Measurements from ENCODE around the gene GPC5. TPM values are rescaled to one million over a fixed set of nuclear protein-coding genes. Genes with fewer than 3 reads are reported as not detected.
"Not testable (repeated sequence)": the region's sequence is repeated elsewhere in the genome, so short reads cannot be mapped to it uniquely, and the experiment has no call there.

Gene GPC5
- total RNA-seq, 1 donor from 2014 or later: 0.28 TPM

DNA sequence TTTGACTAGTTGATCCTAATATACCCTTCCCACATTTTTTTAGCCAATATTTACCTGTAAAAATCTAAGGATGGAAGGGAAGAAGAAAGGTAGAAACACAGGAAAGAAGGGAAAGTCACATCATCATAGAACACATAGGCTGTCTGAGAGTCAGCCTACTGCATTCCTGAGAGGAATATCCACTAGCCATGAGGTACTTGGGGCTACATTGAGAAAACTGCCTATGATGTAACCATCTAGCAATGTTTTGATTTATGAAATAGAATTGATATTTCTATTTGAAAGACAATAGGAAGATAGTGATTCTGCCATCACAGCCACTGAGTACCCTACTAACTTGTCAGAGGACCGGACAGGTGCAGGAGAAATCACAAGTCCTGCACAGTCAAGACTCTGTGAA, 873.8 kb downstream of the GPC5 start:
- H3K36me3 Mint-ChIP-seq (ENCODE audit: low read depth): no peaks in the 10 kb centered on the region
- DNase-seq (ENCODE audit: low read depth, low spot score): no peak
- no peak overlapping the region for H3K27ac Mint-ChIP-seq (ENCODE audit: unreplicated experiment)
- no peaks in the 10 kb centered on the region for H3K4me1 Mint-ChIP-seq
- H3K4me3 Mint-ChIP-seq: no peak overlapping the region
- no peaks in the 10 kb centered on the region for H3K9me3 Mint-ChIP-seq
- H3K27me3 Mint-ChIP-seq (ENCODE audit: low read depth): no peaks in the 10 kb centered on the region
- TF ChIP-seq, protein P1, sequence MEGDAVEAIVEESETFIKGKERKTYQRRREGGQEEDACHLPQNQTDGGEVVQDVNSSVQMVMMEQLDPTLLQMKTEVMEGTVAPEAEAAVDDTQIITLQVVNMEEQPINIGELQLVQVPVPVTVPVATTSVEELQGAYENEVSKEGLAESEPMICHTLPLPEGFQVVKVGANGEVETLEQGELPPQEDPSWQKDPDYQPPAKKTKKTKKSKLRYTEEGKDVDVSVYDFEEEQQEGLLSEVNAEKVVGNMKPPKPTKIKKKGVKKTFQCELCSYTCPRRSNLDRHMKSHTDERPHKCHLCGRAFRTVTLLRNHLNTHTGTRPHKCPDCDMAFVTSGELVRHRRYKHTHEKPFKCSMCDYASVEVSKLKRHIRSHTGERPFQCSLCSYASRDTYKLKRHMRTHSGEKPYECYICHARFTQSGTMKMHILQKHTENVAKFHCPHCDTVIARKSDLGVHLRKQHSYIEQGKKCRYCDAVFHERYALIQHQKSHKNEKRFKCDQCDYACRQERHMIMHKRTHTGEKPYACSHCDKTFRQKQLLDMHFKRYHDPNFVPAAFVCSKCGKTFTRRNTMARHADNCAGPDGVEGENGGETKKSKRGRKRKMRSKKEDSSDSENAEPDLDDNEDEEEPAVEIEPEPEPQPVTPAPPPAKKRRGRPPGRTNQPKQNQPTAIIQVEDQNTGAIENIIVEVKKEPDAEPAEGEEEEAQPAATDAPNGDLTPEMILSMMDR (conservative IDR thresholded peaks at IDR 0.05): no peak

DNA sequence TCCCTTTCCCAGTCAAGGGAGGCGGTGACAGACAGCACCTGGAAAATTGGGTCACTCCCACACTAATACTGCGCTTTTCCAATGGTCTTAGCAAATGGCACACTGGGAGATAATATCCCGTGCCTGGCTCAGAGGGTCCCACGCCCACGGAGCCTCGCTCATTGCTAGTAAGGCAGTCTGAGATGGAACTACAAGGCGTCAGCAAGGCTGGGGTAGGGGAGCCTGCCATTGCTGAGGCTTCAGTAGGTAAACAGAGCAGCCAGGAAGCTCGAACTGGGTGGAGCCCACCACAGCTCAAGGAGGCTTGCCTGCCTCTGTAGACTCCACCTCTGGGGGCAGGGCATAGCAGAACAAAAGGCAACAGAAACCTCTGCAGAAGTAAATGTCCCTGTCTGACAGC, 882.6 kb downstream of the GPC5 start:
- H3K27me3 Mint-ChIP-seq (ENCODE audit: low read depth); DNase-seq (ENCODE audit: low read depth, low spot score); H3K36me3 Mint-ChIP-seq (ENCODE audit: low read depth); H3K9me3 Mint-ChIP-seq; H3K4me1 Mint-ChIP-seq; H3K4me3 Mint-ChIP-seq; H3K27ac Mint-ChIP-seq (ENCODE audit: unreplicated experiment): not testable (repeated sequence)

DNA sequence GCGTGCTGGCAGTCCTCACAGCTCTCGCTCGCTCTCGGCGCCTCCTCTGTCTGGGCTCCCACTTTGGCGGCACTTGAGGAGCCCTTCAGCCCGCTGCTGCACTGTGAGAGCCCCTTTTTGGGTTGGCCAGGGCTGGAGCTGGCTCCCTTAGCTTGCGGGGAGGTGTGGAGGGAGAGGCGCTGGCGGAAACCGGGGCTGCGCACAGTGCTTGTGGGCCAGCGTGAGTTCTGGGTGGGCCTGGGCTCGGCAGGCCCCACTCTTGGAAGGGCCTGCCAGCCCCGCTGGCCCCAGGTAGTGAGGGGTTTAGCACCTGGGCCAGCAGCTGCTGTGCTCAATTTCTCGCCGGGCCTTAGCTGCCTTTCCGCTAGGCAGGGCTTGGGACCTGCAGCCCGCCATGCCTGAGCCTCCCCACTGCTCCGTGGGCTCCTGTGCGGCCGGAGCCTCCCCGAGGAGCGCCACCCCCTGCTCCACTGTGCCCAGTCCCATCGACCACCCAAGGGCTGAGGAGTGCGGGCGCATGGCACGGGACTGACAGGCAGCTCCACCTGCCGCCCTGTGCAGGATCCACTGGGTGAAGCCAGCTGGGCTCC, 892.4 kb downstream of the GPC5 start:
- H3K9me3 Mint-ChIP-seq: peaks cover 13% of the 10 kb centered on the region
- H3K4me3 Mint-ChIP-seq; H3K27me3 Mint-ChIP-seq (ENCODE audit: low read depth); H3K36me3 Mint-ChIP-seq (ENCODE audit: low read depth); H3K27ac Mint-ChIP-seq (ENCODE audit: unreplicated experiment); H3K4me1 Mint-ChIP-seq; DNase-seq (ENCODE audit: low read depth, low spot score): not testable (repeated sequence)

DNA sequence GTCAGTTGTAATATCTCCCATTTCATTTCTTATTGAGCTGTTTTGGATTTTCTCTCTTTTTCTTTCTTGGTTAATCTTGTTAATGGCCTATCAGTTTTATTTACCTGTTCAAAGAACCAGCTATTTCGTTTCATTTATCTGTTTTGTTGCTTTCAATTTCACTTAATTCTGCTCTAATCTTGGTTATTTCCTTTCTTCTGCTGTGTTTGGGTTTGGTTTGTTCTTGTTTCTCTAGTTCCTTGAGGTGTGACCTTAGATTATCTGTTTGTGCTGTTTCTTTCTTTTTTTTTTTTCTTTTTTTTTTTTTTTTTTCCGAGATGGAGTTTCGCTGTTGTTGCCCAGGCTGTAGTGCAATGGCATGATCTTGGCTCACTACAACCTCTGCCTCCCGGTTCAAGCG, 896.1 kb downstream of the GPC5 start:
- H3K27me3 Mint-ChIP-seq (ENCODE audit: low read depth); DNase-seq (ENCODE audit: low read depth, low spot score); H3K36me3 Mint-ChIP-seq (ENCODE audit: low read depth); H3K4me1 Mint-ChIP-seq; H3K27ac Mint-ChIP-seq (ENCODE audit: unreplicated experiment); H3K4me3 Mint-ChIP-seq: not testable (repeated sequence)
- peaks cover 16% of the 10 kb centered on the region for H3K9me3 Mint-ChIP-seq

DNA sequence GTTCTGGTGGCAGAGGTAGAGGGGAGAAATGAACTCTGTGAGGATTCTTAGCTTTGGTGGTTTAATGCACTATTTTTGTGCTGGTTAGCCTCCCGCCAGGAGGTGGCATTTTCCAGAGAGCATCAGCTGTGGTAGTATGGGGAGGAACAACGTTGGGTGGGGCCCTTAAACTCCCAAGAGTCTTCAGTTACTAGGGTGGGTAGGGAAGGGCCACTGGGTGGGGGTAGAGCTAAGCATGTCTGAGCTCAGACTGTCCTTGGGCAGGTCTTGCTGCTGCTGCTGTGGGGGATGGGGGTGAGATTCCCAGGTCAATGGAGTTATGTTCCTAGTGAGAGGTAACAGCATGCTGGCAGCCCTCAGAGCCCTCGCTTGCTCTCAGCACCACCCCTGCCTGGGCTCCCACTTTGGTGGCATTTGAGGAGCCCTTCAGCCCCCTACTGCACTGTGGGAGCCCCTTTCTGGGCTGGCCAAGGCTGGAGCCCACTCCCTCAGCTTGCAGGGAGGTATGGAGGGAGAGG, 897.8 kb downstream of the GPC5 start:
- H3K9me3 Mint-ChIP-seq: peaks cover 13% of the 10 kb centered on the region
- H3K27me3 Mint-ChIP-seq (ENCODE audit: low read depth); DNase-seq (ENCODE audit: low read depth, low spot score): not testable (repeated sequence)

DNA sequence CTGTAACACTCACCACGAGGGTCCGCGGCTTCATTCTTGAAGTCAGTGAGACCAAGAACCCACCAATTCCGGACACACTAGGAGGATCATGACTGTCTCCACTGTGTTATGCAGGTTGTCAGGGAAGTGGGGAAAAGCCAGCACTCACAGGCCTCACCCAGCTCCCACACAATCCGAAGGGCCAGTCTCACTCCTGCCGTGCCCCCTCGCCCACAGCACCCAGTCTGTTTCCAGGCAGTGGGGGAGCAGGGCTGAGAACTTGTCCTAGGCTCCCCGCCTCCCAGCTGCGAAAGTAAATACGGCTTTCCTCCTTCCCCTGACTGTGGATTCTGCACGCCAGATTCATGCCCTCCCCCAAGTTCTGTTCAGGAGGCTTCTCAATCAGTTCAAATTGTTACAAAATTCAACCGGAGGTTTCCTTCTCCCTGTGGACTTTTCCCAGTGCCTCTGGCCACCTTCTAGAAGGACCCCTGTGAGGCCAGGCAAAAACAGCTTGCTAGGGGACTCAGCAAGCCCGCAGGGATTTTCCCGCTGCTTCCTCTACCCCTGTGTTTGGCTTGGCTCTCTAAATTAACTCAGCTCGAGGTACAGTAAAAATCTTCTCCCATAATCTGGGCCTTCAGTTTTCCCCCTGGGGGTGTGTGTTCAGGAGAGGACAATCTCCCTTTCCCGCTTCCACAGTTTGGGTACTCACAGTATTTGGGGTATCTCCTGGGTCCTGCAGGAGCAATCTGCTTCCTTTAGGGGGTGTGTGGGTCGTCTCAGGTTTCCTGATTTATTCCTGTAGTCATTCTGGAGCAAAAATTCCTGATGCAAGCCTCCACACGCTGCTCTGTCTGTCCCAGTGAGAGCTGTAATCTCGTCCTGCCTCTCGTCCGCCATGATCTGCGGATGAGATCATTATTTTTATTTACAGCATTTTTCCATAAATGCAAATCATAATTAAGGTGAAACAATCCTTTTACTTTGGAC, 899.8 kb downstream of the GPC5 start:
- no peaks in the 10 kb centered on the region for H3K4me1 Mint-ChIP-seq
- no peak overlapping the region for H3K4me3 Mint-ChIP-seq
- peaks cover 6% of the 10 kb centered on the region for H3K9me3 Mint-ChIP-seq
- H3K36me3 Mint-ChIP-seq (ENCODE audit: low read depth): peaks cover 5% of the 10 kb centered on the region
- no peak for DNase-seq (ENCODE audit: low read depth, low spot score)
- TF ChIP-seq, protein P1 (conservative IDR thresholded peaks at IDR 0.05): no peak
- H3K27ac Mint-ChIP-seq (ENCODE audit: unreplicated experiment): peak overlapping the region; percentile 35
- H3K27me3 Mint-ChIP-seq (ENCODE audit: low read depth): no peaks in the 10 kb centered on the region

More for the DNA sequence above, 897.8 kb downstream of the GPC5 start:
- H3K36me3 Mint-ChIP-seq (ENCODE audit: low read depth); H3K4me1 Mint-ChIP-seq; H3K4me3 Mint-ChIP-seq; H3K27ac Mint-ChIP-seq (ENCODE audit: unreplicated experiment): not testable (repeated sequence)

DNA sequence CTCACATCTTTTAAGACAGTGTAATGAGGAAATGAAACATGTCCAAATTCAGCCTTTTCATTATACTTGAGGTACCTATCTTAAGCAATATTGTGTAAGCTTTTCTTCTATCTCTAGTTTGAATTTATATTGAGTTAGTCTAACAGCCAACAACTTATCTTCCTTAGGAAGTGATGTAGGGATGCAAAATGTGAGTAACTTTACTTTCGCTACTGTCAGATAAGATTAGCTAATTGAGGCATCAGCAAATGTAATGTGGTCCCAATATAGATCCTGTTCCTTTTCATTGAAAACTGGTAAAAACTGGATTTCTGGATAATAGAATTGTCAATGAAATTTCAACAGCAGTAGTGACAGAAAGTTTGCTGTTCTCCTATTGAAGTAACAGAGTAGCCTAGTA, 902.2 kb downstream of the GPC5 start:
- H3K36me3 Mint-ChIP-seq (ENCODE audit: low read depth): peaks cover 5% of the 10 kb centered on the region
- DNase-seq (ENCODE audit: low read depth, low spot score): no peak
- no peaks in the 10 kb centered on the region for H3K27me3 Mint-ChIP-seq (ENCODE audit: low read depth)
- no peak overlapping the region for H3K4me3 Mint-ChIP-seq
- peaks cover 3% of the 10 kb centered on the region for H3K9me3 Mint-ChIP-seq
- no peaks in the 10 kb centered on the region for H3K4me1 Mint-ChIP-seq
- H3K27ac Mint-ChIP-seq (ENCODE audit: unreplicated experiment): no peak overlapping the region
- TF ChIP-seq, protein P1 (conservative IDR thresholded peaks at IDR 0.05): no peak
